ENCODE data around the gene SRPK2. TPM values are rescaled to one million over a fixed set of nuclear protein-coding genes. Genes with fewer than 3 reads are reported as not detected.

Gene SRPK2
- total RNA-seq, 2 donors from 2014 or later = 41.5 to 52.2 TPM

DNA sequence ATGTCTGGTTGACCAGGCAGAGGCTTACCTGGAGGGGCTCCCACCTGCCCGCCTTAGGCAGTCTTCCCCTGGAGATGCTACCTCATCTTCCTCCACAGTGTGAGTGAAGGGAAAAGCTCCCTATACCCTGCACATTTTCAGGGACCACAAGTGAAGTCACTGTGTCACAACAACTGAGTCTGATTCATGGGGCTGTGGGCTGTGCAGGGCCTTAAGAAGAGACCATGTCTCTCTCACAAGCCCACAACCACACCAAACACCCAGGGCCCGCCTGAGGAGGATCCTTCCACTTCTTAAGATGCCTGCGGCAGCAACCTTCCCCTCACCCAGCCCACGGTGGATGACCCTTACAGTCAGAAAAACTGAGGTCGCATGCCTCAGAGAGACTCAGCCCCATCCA, 256.4 kb downstream of the SRPK2 start:
- intact Hi-C loops (cut with DNase I) = no loop called here

DNA sequence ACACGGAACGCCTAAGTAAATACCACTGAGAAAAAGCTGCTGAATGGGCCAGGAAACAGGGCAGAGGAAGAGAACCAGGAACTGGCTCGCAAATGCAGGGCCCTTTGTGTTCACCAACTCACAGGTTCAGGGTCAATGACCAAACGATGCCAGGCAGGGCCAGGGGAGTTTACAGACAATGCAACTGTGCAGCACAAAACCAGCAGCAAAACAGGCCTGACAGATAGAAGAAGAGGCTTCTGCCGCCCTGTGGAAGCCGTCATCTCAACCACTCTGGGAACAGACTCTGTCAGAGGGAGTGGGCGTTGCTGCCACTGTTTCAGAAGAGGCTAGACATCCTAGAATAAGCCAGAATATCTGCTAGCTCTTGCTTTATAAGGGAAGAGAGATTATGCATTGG, 256.8 kb downstream of the SRPK2 start:
- intact Hi-C loops (cut with DNase I) = no loop called here

More for the DNA sequence above, 256.4 kb downstream of the SRPK2 start:
- DNase-seq (ENCODE audit: low spot score) = no peak

GRCh38 chr7:105131033-105131656, 257.6 kb downstream of the SRPK2 start:
- intact Hi-C loops (cut with DNase I) = no loop called here
- DNase-seq (ENCODE audit: low spot score) = no peak

More for the DNA sequence above, 256.8 kb downstream of the SRPK2 start:
- DNase-seq (ENCODE audit: low spot score) = no peak

DNA sequence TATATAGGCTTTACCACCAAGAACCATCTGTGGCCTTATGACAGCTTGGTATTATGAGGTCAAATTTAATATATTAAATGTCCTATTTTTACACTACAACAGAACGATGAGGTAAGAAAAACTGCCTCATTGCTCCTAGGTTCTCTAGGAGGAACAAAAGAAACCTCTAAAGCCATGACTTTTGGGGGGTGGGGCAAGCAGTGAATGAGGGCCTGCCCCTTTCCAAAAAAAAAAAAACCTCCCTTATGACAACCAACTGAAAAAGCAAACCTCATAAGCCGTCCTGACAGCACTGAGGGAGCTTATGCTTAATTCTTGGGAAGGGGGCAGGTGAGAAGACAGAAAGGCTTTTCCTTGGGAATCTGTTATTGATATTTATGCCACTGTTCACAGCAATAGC, 258.1 kb downstream of the SRPK2 start:
- no peak for DNase-seq (ENCODE audit: low spot score)
- intact Hi-C loops (cut with DNase I) = no loop called here

DNA sequence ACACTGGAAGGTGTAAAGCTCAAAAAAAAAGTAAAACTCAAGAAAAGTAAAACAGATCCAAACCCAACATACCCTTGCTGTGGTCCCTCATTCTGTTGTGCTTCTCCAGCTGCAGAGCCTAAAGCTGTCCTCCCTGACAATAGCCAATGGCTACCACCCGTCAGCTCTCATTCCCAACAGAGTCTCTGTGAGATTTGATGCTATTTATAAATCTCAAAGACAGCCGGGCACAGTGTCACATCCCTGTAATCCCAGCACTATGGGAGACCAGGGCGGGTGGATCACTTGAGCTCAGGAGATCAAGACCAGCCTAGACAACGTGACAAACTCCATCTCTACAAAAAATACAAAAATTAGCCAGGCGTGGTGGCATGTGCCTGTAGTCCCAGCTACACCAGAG, 258.7 kb downstream of the SRPK2 start:
- DNase-seq (ENCODE audit: low spot score) = no peak

DNA sequence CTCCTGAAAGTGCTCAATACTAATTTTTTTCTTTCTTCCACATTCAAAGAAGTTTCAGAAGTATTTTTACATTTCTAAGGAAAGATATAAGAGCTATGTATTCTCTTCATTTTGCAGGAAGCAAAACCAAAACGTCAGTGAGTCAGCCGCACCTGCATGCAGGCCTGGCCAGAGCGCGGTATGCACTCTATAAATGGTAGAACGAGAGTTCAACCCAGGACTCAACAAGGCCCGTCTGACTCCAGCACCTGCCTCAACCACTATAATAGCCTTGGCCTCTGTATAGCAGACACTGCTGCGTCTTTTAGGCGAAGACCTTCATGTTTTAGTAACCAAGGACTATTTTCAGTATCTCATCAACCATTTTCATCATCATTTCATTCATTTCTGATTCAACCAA, 261.5 kb downstream of the SRPK2 start:
- intact Hi-C loops (cut with DNase I) = no loop called here
- DNase-seq (ENCODE audit: low spot score) = no peak

More for the DNA sequence above, 258.7 kb downstream of the SRPK2 start:
- intact Hi-C loops (cut with DNase I) = no loop called here

- intact Hi-C loops (cut with DNase I) = no loop called here
- no peak for DNase-seq (ENCODE audit: low spot score)
Observed at GRCh38 chr7:105126436-105126975, 262.2 kb downstream of the SRPK2 start.

DNA sequence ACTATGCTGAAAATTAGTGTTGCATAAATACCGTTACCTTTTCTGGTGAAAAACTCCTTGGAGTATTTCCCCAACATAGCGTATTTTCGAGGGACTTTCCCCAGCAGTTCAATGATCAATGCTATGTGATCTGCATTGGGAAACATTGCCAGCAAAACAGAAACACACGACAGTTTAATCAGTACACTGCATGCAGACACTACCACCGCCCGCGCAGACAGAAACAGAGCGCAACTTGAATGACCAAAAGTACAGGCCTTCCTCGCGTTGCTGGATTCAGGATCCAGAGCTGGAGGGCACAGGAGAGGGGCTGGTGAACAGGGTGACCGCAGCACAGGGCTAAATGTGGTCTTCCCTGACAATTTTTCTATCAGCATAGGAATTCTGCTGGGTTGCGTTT, 263.0 kb downstream of the SRPK2 start:
- intact Hi-C loops (cut with DNase I) = no loop called here
- no peak for DNase-seq (ENCODE audit: low spot score)

DNA sequence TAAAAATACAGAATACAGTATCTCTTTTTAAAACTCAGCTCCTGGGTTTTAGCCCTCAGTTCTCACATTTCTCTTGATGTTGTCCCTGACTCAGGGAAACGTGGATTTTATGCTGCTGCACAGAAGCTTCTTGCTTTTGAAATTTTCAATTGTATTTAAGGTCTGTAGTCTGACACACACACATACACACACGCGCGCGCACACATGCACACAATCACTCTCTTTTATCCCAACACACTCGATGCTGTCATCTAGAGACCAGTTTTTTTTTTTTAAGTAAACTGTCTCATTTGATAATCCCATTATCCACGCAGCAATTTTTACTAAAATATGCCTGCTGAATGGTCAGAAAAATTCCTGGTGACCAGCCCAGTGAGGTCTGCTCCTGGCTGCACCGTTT, 266.1 kb downstream of the SRPK2 start:
- DNase-seq (ENCODE audit: low spot score) = no peak
- intact Hi-C loops (cut with DNase I) = no loop called here

- intact Hi-C loops (cut with DNase I) = no loop called here
- DNase-seq (ENCODE audit: low spot score) = no peak
Observed at GRCh38 chr7:105118612-105119600, 269.8 kb downstream of the SRPK2 start.

GRCh38 chr7:105112440-105113418, 276.0 kb downstream of the SRPK2 start:
- intact Hi-C loops (cut with DNase I) = no loop called here
- no peak for DNase-seq (ENCODE audit: low spot score)

GRCh38 chr7:105107458-105107857, 281.3 kb downstream of the SRPK2 start:
- intact Hi-C loops (cut with DNase I) = no loop called here
- DNase-seq (ENCODE audit: low spot score) = no peak

- DNase-seq (ENCODE audit: low spot score) = no peak
- intact Hi-C loops (cut with DNase I) = no loop called here
Observed at GRCh38 chr7:105106473-105106872, 282.2 kb downstream of the SRPK2 start.

DNA sequence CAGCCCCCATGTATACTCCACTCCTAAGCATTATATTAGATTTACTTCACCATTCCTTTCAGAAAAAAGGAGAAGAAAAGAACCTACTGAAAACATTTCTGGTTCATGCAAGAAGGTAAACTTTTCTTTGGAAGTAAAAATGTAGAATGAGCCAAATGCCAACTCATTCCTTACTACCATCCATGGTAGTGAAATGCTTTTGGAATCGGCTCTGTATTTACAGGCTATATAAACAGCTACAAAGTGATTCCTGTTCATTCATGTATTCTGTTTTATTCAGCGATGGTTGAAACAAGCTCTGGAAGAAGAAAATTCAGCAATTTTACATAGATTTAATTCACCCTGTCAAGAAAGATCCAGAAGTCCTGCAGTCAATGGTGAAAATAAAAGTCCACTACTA, 283.1 kb downstream of the SRPK2 start:
- no peak for DNase-seq (ENCODE audit: low spot score)
- intact Hi-C loops (cut with DNase I) = no loop called here

DNA sequence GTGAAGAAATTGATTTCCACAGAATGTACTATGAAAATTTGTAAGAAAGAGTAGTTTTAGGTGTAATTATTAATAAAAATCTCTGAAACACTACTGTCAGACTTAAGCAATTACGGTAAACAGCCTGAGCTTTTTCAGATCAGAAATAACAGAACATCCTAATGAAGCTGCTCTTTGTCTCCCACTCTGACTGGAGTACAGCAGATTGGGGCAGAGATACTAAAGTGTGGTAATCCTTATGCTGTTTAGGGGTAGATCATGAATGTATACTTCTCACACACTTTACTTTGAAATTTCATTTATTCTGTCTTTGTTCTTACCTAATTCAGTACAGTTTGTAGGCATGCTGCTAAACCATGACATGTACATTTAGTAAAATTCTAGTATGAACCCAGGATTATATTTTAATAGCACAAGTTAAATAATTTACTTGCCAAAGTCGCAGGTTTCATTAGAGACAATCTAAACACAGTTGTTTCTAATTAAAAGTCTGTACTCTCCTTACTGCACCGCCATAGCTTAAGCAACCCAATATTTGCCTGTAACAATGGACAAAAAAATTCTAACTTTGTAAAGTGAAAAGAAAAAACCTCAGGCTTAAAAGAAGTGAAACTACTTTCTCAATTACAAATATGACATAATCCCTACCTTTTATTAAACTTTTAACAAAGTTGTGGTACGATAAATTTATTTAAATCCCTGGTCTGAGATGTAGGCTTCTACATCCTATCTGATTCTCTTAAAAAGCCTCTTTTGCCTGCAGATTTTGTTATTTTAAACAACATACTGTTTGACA, 286.0 kb downstream of the SRPK2 start:
- intact Hi-C loops (cut with DNase I) = no loop called here

GRCh38 chr7:105101864-105102263, 286.9 kb downstream of the SRPK2 start:
- intact Hi-C loops (cut with DNase I) = no loop called here
- no peak for DNase-seq (ENCODE audit: low spot score)

More for the DNA sequence above, 286.0 kb downstream of the SRPK2 start:
- DNase-seq (ENCODE audit: low spot score) = no peak

- no peak for DNase-seq (ENCODE audit: low spot score)
- intact Hi-C loops (cut with DNase I) = loop anchor here in 1 of 2 donors (10.0 kb wide), 1 partner anchor 114 kb away; no protein-coding TSS in a partner anchor
Observed at GRCh38 chr7:105098863-105099515, 289.7 kb downstream of the SRPK2 start.

GRCh38 chr7:105097619-105098018, 291.1 kb downstream of the SRPK2 start:
- intact Hi-C loops (cut with DNase I) = loop anchor here in 1 of 2 donors (10.0 kb wide), 1 partner anchor 113 kb away; no protein-coding TSS in a partner anchor
- no peak for DNase-seq (ENCODE audit: low spot score)

All from posterior vena cava (tissue), 2 donors.